Measurements from ENCODE around the gene MALL.

DNA sequence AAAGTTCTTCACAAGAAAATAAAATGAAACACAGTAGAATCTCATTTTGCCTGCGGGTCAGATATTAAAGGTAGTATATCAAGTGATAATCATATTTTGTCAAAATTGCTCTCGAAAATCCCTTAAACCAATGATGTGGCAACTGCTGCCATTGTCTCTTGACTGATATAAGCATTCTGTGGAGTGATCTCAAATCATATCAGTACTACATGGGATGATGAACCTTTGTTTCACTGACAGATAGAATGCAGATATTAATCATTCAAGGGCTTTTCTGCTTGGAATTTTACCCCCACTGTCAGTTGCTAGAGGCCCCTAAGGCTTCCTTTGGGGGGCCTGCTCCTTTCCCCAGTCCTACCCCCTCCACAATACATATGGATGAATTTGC lies 31.3 kb upstream of the MALL start:
- TF ChIP-seq, protein P1, sequence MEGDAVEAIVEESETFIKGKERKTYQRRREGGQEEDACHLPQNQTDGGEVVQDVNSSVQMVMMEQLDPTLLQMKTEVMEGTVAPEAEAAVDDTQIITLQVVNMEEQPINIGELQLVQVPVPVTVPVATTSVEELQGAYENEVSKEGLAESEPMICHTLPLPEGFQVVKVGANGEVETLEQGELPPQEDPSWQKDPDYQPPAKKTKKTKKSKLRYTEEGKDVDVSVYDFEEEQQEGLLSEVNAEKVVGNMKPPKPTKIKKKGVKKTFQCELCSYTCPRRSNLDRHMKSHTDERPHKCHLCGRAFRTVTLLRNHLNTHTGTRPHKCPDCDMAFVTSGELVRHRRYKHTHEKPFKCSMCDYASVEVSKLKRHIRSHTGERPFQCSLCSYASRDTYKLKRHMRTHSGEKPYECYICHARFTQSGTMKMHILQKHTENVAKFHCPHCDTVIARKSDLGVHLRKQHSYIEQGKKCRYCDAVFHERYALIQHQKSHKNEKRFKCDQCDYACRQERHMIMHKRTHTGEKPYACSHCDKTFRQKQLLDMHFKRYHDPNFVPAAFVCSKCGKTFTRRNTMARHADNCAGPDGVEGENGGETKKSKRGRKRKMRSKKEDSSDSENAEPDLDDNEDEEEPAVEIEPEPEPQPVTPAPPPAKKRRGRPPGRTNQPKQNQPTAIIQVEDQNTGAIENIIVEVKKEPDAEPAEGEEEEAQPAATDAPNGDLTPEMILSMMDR (IDR thresholded peaks at IDR 0.05) = no peak
- no peak for TF ChIP-seq POLR2A (IDR thresholded peaks at IDR 0.05)

All from lower leg skin (tissue), 3 donors.